ENCODE measurements around the gene ME1.

- TF ChIP-seq CTCF (IDR thresholded peaks at IDR 0.05; ENCODE audit: low read length) (no peak), EZH2phosphoT487 (IDR thresholded peaks at IDR 0.05; ENCODE audit: low read length) (no peak), EZH2 (optimal IDR thresholded peaks at IDR 0.05; ENCODE audit: low read depth, low read length) (no peak)
Observed at GRCh38 chr6:83190626-83191025, 240.2 kb downstream of the ME1 start.
